Fibroblast of lung (primary cell): Measurements from ENCODE around the gene RNF112.

Source experiments
- EZH2 ChIP-seq: IDR thresholded peaks from 2 replicates; pipeline ENCODE4 v1.5.1; 2012; ENCODE audit warnings: low read length, control low read depth, mild to moderate bottlenecking; ENCODE audit errors: missing control alignments
- TF ChIP-seq, protein P1 (sequence below), 2 donors: IDR thresholded peaks in 1 of 2; conservative IDR thresholded peaks in 1 of 2; 1 replicate in 1 of 2; 2 replicates in 1 of 2; pipeline ENCODE4 v1.5.1; 2011 to 2012; ENCODE audit warnings: low read length in 2 of 2, control low read depth in 1 of 2, inconsistent platforms in 1 of 2, low read depth in 1 of 2, mild to moderate bottlenecking in 1 of 2

DNA sequence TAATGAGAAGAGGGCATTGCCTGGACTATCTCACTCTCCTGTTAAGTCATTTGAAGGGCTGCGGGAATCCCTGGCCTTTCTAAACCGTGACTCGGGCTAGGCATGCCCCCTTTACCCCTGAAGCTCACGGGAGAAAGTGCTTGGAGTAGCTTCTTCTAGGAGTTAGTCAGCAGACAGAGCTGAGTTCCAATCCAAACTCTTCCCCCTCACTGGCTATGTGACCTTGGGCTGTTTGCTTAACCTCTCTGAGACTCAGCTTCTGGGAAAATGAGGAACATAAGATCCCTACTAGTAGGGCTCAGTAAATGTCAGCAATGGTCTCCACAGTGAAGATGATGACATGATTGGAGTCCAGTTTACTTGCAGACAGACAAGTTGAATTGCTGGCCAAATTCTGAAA, 42.8 kb upstream of the RNF112 start:
- TF ChIP-seq, protein P1, sequence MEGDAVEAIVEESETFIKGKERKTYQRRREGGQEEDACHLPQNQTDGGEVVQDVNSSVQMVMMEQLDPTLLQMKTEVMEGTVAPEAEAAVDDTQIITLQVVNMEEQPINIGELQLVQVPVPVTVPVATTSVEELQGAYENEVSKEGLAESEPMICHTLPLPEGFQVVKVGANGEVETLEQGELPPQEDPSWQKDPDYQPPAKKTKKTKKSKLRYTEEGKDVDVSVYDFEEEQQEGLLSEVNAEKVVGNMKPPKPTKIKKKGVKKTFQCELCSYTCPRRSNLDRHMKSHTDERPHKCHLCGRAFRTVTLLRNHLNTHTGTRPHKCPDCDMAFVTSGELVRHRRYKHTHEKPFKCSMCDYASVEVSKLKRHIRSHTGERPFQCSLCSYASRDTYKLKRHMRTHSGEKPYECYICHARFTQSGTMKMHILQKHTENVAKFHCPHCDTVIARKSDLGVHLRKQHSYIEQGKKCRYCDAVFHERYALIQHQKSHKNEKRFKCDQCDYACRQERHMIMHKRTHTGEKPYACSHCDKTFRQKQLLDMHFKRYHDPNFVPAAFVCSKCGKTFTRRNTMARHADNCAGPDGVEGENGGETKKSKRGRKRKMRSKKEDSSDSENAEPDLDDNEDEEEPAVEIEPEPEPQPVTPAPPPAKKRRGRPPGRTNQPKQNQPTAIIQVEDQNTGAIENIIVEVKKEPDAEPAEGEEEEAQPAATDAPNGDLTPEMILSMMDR (conservative IDR thresholded peaks at IDR 0.05 in 1 of 2, IDR thresholded peaks at IDR 0.05 in 1 of 2; ENCODE audit: low read depth in 1 of 2, low read length in 2 of 2): no peak
- no peak for TF ChIP-seq EZH2
